IPS-18c (cell line): ENCODE results near the gene TMED9.
"Not testable (repeated sequence)": the region's sequence is repeated elsewhere in the genome, so short reads cannot be mapped to it uniquely, and the experiment has no call there.

Experiments used
- H3K4me3 ChIP-seq: 2 replicates; pipeline ENCODE4 v1.7.0; 2013; ENCODE audit warnings: low read depth, mild to moderate bottlenecking, low read length, moderate library complexity; ENCODE audit not compliant: insufficient read depth
- H3K9me3 ChIP-seq: one replicate; pipeline ENCODE4 v1.6.1; 2013; ENCODE audit warnings: mild to moderate bottlenecking, low read length, moderate library complexity; ENCODE audit not compliant: control insufficient read depth, insufficient read depth

The TMED9 gene

GRCh38 chr5:177592010-177592834, at the start of gene TMED9:
TMED9 (plus strand) TSS chr5:177592203; CDS start chr5:177592215, 12 bp downstream.
- H3K9me3 ChIP-seq = no peaks in the 10 kb centered on the region

GRCh38 chr5:177542816-177543465, 49.1 kb upstream of the TMED9 start:
- no peak overlapping the region for H3K4me3 ChIP-seq
- peaks cover under 1% of the 10 kb centered on the region for H3K9me3 ChIP-seq

More at GRCh38 chr5:177592010-177592834, at the start of gene TMED9:
- H3K4me3 ChIP-seq = peak within 1 kb of the TSS; percentile 94

GRCh38 chr5:177545487-177546257, 46.3 kb upstream of the TMED9 start:
- no peak overlapping the region for H3K4me3 ChIP-seq

GRCh38 chr5:177546258-177546741, 45.7 kb upstream of the TMED9 start:
- no peak overlapping the region for H3K4me3 ChIP-seq
- no peaks in the 10 kb centered on the region for H3K9me3 ChIP-seq

More at GRCh38 chr5:177545487-177546257, 46.3 kb upstream of the TMED9 start:
- no peaks in the 10 kb centered on the region for H3K9me3 ChIP-seq

- no peak overlapping the region for H3K4me3 ChIP-seq
- no peaks in the 10 kb centered on the region for H3K9me3 ChIP-seq
These were observed 44.3 kb upstream of the TMED9 start for GRCh38 chr5:177547736-177548135.

- H3K4me3 ChIP-seq = no peak overlapping the region
- no peaks in the 10 kb centered on the region for H3K9me3 ChIP-seq
These were observed 43.5 kb upstream of the TMED9 start for GRCh38 chr5:177548495-177548894.

GRCh38 chr5:177550122-177550521, 41.9 kb upstream of the TMED9 start:
- no peak overlapping the region for H3K4me3 ChIP-seq
- no peaks in the 10 kb centered on the region for H3K9me3 ChIP-seq

GRCh38 chr5:177552839-177553455, 39.1 kb upstream of the TMED9 start:
- Histone ChIP-seq H3K4me3 (peak overlapping the region; percentile 92), H3K9me3 (no peaks in the 10 kb centered on the region)

GRCh38 chr5:177553671-177554429, 38.2 kb upstream of the TMED9 start:
- no peaks in the 10 kb centered on the region for H3K9me3 ChIP-seq
- H3K4me3 ChIP-seq = peak overlapping the region; percentile 92

GRCh38 chr5:177554474-177555111, 37.4 kb upstream of the TMED9 start, which contains the start of gene FAM193B:
FAM193B (minus strand) TSS chr5:177554563; CDS start chr5:177554458, 105 bp downstream.
- no peaks in the 10 kb centered on the region for H3K9me3 ChIP-seq
- H3K4me3 ChIP-seq = peak within 1 kb of the TSS; percentile 92

GRCh38 chr5:177555228-177555627, 36.8 kb upstream of the TMED9 start:
- no peak overlapping the region for H3K4me3 ChIP-seq
- H3K9me3 ChIP-seq = no peaks in the 10 kb centered on the region

- Histone ChIP-seq H3K9me3 (no peaks in the 10 kb centered on the region), H3K4me3 (no peak overlapping the region)
These were observed 36.3 kb upstream of the TMED9 start for GRCh38 chr5:177555665-177556064.

GRCh38 chr5:177557041-177557647, 34.9 kb upstream of the TMED9 start:
- H3K9me3 ChIP-seq = peaks cover 3% of the 10 kb centered on the region
- no peak overlapping the region for H3K4me3 ChIP-seq

- H3K9me3 ChIP-seq = peaks cover 8% of the 10 kb centered on the region
- no peak overlapping the region for H3K4me3 ChIP-seq
These were observed 34.2 kb upstream of the TMED9 start for GRCh38 chr5:177557796-177558195.

- not testable (repeated sequence) for H3K9me3 ChIP-seq, H3K4me3 ChIP-seq
These were observed 32.5 kb upstream of the TMED9 start for GRCh38 chr5:177559446-177559941.
